NCI-H2029 (cell line): ENCODE measurements around the gene LRCH1.

Experiments used
- DNase-seq: peaks from one replicate; lab custom pipeline; 2025; lab: John Stamatoyannopoulos, UW

LRCH1 gene

GRCh38 chr13:46562152-46562551 is 9.2 kb downstream of the LRCH1 start:
- DNase-seq: no peak

- DNase-seq: no peak
These were observed 9.6 kb downstream of the LRCH1 start for GRCh38 chr13:46562581-46562980.

GRCh38 chr13:46565808-46566750 is 13.1 kb downstream of the LRCH1 start:
- no peak for DNase-seq

- no peak for DNase-seq
These were observed 14.7 kb downstream of the LRCH1 start for GRCh38 chr13:46567671-46568070.

GRCh38 chr13:46569456-46569855 is 16.5 kb downstream of the LRCH1 start:
- DNase-seq: no peak

- no peak for DNase-seq
These were observed 17.3 kb downstream of the LRCH1 start for GRCh38 chr13:46570273-46570672.

- DNase-seq: no peak
These were observed 18.4 kb downstream of the LRCH1 start for GRCh38 chr13:46571189-46571908.

GRCh38 chr13:46571909-46572595 is 19.1 kb downstream of the LRCH1 start:
- no peak for DNase-seq

GRCh38 chr13:46572752-46573431 is 19.9 kb downstream of the LRCH1 start:
- no peak for DNase-seq

GRCh38 chr13:46575301-46575771 is 22.4 kb downstream of the LRCH1 start:
- no peak for DNase-seq

- DNase-seq: no peak
These were observed 22.9 kb downstream of the LRCH1 start for GRCh38 chr13:46575818-46576221.

GRCh38 chr13:46576762-46577161 is 23.8 kb downstream of the LRCH1 start:
- no peak for DNase-seq

GRCh38 chr13:46577696-46578589 is 25.0 kb downstream of the LRCH1 start:
- DNase-seq: no peak

GRCh38 chr13:46578590-46578975 is 25.6 kb downstream of the LRCH1 start:
- no peak for DNase-seq

GRCh38 chr13:46580362-46580839 is 27.4 kb downstream of the LRCH1 start:
- DNase-seq: no peak

GRCh38 chr13:46582190-46582589 is 29.2 kb downstream of the LRCH1 start:
- DNase-seq: no peak

GRCh38 chr13:46586751-46587514 is 34.0 kb downstream of the LRCH1 start:
- DNase-seq: no peak

GRCh38 chr13:46587807-46588418 is 34.9 kb downstream of the LRCH1 start:
- no peak for DNase-seq

GRCh38 chr13:46592385-46592784 is 39.4 kb downstream of the LRCH1 start:
- DNase-seq: no peak
